Stimulated activated CD8-positive, alpha-beta memory T cell treated with anti-CD3 and anti-CD28 coated beads, Interleukin-12 subunit alpha, Interleukin-12 subunit beta, amount 100 ng/mL, for 4 hours (primary cell): ENCODE data around the gene ADCY2.

Experiments
- DNase-seq: peaks from one replicate; pipeline ENCODE4 v3.0.0-alpha.2; 2020; ENCODE audit warnings: low read depth

ADCY2 gene

GRCh38 chr5:7597059-7597642 lies 201.2 kb downstream of the ADCY2 start:
- no peak for DNase-seq

- DNase-seq, result no peak
These were observed 211.0 kb downstream of the ADCY2 start for GRCh38 chr5:7606840-7607465.

DNA sequence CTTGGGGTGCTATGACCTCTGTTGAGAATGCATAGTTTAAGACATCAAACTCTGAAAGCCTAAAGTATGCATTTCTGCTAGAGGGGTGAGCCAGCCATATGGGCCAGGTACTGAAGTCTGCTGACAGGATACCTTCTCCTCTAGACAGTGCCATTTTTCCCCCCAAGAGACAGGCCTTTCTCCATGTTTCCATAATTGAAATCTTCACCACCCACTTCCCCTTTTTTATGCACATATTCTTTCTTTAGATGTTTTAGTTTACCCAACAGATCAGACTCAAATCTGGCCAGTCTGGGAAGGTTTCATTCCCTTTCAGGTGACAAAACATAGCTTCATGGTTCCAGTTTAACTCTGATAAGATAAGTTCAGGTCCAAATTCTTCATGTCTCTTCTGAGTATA lies 212.8 kb downstream of the ADCY2 start:
- no peak for DNase-seq

- no peak for DNase-seq
These were observed 213.8 kb downstream of the ADCY2 start for GRCh38 chr5:7609726-7610125.

DNA sequence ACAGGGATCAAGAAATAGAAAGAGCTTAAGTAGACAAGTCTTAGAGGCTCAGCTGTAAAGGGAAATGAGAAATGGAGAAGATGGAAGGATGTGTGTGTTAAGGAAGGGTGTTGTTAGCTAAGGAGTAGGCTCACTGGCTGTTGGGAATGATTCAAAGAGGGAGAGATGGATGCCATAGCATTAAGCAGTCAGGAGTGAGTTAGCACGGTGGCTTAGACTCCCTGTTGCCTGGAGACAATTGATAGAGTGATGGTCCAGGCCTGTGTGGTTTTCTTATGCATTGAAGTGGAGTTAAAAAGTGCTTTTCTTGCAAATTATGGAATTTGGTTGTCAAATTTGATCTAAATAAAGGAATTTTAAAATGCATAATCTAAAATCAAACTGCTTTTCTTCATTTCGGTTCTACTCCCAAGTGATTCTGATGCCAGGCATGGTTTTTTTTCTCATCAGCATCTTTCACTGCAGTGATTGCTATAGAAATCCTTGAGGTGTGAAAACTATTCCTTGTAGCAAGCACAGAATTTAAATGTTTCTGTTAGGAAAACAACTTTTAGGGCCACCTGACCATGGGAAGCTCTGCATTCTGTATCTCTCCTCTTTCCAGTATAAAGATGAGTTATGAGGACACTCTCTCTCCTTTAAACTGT lies 214.7 kb downstream of the ADCY2 start:
- DNase-seq, result no peak

DNA sequence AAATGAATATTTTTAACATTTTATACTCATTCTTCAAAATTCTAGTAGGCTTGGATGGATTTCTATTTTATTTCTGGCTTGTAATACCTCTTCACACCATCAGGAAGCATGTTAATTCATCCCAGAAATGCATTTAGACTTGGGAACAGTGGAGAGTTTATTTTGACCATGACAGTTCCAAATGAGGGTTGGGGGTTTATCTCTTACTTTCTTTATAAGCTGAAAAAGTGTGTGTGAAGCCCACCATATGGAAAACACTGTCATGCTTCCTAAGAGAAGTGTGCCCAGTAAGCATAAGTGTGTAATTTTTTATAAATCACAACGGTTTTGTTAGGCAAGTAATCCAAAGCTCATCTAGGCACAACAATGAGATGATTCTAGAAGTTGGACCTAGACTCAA lies 215.6 kb downstream of the ADCY2 start:
- no peak for DNase-seq

DNA sequence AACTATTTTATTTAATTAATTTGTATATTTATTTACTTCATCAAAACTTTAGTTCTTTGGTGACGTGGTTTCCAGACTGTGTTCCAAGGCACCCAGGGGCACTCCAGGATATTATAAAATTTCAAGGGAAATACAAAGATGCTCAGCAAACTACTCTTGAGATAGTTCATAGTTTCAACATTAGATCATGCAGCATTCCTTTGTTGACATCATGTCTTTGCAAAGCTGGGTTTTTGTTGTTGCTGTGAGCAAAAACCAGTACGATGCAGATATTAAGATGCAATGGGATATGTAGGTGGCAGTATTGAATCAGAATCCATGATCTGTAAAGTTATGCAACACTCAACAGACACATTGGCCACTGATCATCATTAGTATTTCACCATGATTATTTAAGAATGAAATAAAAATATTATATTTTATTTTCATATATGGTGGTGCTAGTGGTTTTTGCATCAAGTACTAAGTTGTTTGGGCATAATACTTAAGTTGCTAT lies 219.7 kb downstream of the ADCY2 start:
- no peak for DNase-seq

GRCh38 chr5:7616897-7617296 lies 221.0 kb downstream of the ADCY2 start:
- no peak for DNase-seq

- no peak for DNase-seq
These were observed 226.6 kb downstream of the ADCY2 start for GRCh38 chr5:7622498-7622897.

DNA sequence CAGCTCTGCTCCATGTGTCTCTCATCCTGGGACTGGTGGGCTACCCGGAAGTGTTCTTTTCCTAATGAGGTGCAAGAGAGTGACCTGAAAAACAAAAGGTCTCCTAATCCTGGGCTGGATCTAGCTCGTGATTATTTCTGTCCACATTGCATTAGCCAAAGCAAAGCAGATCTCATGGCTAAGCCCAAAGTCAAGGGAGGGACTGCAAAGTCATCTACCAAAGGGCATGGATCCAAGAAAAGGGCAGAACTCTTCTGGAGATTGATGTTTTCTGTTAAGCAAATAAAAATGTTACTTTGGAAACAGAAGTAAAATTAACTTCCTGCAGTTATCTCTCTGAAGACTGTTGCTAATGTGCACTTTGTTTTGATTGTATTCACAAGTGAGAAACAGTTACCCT lies 229.8 kb downstream of the ADCY2 start:
- no peak for DNase-seq

DNA sequence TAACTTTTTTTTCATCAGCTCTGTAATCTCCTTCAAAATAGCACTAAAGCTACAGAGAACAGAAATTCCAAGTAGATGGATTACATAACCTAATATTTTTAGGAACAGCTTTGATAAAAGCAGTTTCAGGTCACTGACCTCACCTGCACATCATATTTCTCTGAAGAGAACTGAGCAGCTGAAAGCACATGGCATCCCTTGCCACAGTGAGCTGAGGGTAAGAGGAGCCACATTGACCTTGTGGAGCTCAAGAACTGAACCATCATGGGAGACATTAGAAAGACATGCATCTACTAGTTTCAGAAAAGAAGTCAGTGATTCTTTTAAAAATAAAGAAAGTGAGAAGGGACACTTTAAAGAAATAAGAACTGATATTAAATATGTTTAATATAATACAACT lies 232.3 kb downstream of the ADCY2 start:
- DNase-seq, result no peak

DNA sequence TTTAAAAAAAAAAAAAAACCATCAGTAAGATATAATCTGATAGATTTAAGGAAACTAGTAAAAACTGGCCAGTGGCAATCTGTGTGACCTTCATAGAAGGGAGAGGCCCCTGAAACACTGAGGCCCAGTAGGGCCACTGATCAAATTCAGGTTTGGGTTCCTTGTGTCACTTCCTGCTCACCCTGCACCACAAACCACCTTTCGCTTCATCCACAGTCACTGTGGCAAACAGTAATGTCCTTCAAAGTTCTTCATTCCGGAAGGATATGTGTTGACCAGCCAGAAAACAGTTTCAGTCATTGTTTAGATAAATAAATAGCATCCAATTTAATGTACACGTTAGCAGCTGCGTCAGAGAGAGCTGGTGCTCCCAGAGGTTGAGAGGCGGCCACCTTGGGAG lies 232.9 kb downstream of the ADCY2 start:
- DNase-seq, result no peak

GRCh38 chr5:7629561-7629960 lies 233.6 kb downstream of the ADCY2 start:
- DNase-seq, result no peak

DNA sequence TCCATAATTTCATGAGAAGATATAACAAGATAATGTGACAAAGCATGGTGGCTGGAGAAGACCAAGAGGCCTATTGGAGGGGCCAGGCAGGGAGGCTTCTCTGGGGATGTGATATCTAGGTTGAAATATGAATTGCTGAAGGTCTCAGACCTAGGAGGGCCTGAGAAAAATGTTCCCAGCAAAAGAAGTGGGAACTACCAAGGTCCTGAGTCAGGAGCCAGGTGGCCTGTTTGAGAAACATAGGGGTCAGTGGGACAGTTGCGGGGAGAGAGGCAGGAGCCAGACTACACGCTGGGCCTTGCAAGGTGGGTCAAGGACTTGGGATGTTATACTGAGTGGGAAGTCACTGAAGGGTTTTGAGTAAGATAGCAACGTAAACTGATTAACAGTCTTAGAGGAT lies 238.9 kb downstream of the ADCY2 start:
- DNase-seq, result no peak

GRCh38 chr5:7638456-7638855 lies 242.5 kb downstream of the ADCY2 start:
- DNase-seq, result no peak

DNA sequence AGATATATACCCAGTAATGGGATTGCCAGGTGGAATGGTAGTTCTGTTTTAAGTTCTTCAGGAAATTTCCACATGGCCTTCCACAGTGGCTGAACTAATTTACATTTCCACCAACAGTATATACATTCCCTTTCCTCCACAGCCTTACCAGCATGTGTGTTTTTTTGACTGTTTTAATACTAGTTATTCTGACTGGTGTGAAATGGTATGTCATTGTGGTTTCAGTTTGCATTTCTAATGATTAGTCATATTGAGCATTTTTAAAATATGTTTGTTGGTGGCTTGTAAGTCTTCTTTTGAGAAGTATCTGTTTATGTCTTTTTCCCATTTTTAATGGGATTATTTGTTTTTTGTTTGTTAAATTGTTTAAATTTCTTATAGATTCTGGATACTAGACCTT lies 246.1 kb downstream of the ADCY2 start:
- DNase-seq, result no peak

DNA sequence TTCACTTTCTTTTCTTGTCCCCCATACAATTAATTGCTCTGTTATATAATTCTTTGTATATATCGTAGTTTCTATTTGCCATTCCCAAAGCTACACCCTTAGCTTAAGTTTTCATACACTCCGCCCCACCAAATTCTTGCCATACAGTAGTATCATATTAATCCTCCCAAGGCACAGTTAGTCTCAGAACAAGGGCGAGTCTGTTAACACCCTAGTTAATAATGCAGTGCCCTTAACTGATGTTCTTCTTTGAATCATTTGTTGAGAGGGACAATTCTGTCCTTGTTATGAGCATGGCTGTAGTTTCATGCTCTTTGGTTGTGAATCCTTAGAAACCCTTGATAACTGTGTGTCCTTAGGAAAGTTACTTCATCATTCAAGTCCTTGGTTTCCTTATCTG lies 248.8 kb downstream of the ADCY2 start:
- no peak for DNase-seq

- DNase-seq, result no peak
These were observed 254.8 kb downstream of the ADCY2 start for GRCh38 chr5:7650755-7651154.

DNA sequence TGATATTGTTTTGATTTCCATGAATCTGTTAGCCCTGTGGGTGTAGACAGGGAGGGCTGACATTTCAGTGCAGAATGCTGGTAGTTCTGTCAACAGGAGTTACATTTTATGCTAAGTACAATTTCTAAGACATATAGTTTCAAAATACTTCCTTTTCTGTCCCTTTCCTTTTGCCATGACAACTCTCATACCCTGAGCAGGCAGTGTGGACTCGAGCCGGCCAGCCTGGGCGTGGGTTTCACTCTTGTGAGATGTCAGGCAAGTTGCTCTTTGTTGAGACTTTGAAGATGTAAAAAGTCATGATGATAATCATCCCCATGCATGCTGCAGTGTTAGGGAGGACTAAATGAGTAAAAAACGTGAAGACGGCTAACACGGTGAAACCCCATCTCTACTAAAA lies 257.1 kb downstream of the ADCY2 start:
- no peak for DNase-seq

DNA sequence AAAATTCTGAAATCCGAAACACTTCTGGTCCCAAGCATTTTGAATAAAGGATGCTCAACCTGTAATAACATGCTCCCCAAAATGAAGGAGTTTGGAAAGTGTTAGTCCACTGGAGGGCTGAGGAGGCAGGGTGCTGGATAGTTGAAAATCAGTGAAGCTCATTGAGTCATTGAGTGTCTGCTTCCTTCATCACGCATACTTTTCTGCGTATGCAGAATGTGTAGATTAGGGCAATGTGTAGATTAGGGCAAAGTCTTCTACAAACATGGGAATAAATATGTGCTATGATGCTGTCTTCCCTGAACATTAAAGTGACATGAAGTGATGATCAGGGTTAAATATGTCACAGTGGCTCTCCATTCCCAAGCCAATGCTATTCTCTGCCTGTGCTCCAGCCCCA lies 261.2 kb downstream of the ADCY2 start:
- DNase-seq, result no peak

- DNase-seq, result no peak
These were observed 263.5 kb downstream of the ADCY2 start for GRCh38 chr5:7659420-7659819.

GRCh38 chr5:7662289-7662688 lies 266.4 kb downstream of the ADCY2 start:
- DNase-seq, result no peak

DNA sequence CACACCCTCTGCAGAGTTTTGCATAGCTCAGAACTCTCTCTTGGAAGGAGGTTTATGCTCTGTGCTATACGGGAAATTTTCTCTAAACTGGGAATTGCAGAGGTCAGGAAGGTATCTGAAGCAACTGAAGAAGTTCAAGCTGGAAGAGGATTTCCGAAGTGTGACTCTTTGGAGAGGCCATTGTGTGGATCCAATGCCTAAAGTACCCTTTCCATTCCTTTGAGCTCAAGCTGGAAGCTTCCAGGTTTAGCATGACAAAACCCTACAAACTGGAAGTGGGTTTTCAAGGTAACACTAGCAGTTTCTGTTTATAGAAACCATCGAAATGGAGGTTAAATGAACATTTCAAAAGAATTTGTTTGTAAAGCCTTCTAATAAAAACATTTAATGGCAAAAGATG lies 267.9 kb downstream of the ADCY2 start:
- no peak for DNase-seq

GRCh38 chr5:7664208-7664607 lies 268.3 kb downstream of the ADCY2 start:
- no peak for DNase-seq
